Right lobe of liver (tissue), 6 donors: ENCODE results near the gene WDR20. TPM values are rescaled to one million over a fixed set of nuclear protein-coding genes. Genes with fewer than 3 reads are reported as not detected.

Experiments
- ATAC-seq, 4 donors: fragments of 200-7000 bp; cut with Tn5 transposase; one replicate each; pipeline ENCODE4 v1.9.1; 2020; ENCODE audit warnings: mild to moderate bottlenecking in 4 of 4, moderate library complexity in 4 of 4
- DNase-seq, 3 donors: peaks; one replicate each; pipeline ENCODE4 v3.0.0-alpha.2; 2020
- H3K27ac ChIP-seq, 3 donors: fragments of 200-600 bp; one replicate each; pipeline ENCODE4 v1.8.0; 2022
- H3K27me3 ChIP-seq, 2 donors: fragments of 200-600 bp; one replicate each; pipeline ENCODE4 v1.8.0; 2022
- H3K36me3 ChIP-seq, 4 donors: fragments of 200-600 bp; sonication (generic) in 1 of 4; one replicate each; pipeline versions ENCODE4 v1.5.1 to v1.8.0; 2017 to 2022; ENCODE audit warnings: control low read depth in 1 of 4
- H3K4me1 ChIP-seq, 4 donors: fragments of 200-600 bp; sonication (generic) in 1 of 4; one replicate each; pipeline versions ENCODE4 v1.5.1 to v1.8.0; 2017 to 2022; ENCODE audit warnings: control low read depth in 1 of 4
- H3K4me3 ChIP-seq, 3 donors: fragments of 200-600 bp; one replicate each; pipeline ENCODE4 v1.8.0; 2022
- H3K9me3 ChIP-seq, 4 donors: fragments of 200-600 bp; sonication (generic) in 1 of 4; one replicate each; pipeline versions ENCODE4 v1.5.1 to v1.8.0; 2017 to 2022; ENCODE audit warnings: control low read depth in 1 of 4
- POLR2A ChIP-seq: fragments of 450-650 bp; IDR thresholded peaks from one replicate; pipeline ENCODE4 v1.6.1; 2017; ENCODE audit warnings: antibody characterized with exemption, mild to moderate bottlenecking
- WGBS: methylation state at CpG from one replicate; pipeline ENCODE4 v1.1.6; 2018; ENCODE audit warnings: low coverage, low lambda C conversion rate; ENCODE audit not compliant: insufficient coverage; ENCODE audit errors: missing lambda C conversion rate; 5-methylcytosine and 5-hydroxymethylcytosine counted together
- intact Hi-C, 2 donors: fragments of 100-400 bp; cut with DNase I; formaldehyde crosslinking; loops; one replicate each; pipeline versions ENCODE4 v1.11.2 to v1.14.1; 2022
- total RNA-seq, 6 experiments: library from RNA; depleted of rRNA in 2 of 6; stranded (reverse); fragments of >200 nt in 2 of 6; fragmentation: NEBNext Ultra II Directional in 3 of 6; extraction: Animal tissue kit (Norgen Biotek cat#: 25700) in 3 of 6; gene quantifications; one replicate each; pipeline versions ENCODE4 v1.1.0 to v1.2.4, GENCODE V29; 2016 to 2023
- TF ChIP-seq, protein P1 (sequence below), 4 donors: fragments of 200-600 bp in 3 of 4; fragments of 450-650 bp in 1 of 4; IDR thresholded peaks; one replicate each; pipeline versions ENCODE4 v1.5.1 to v1.8.0; 2016 to 2022; ENCODE audit warnings: antibody characterized with exemption in 4 of 4, mild to moderate bottlenecking in 2 of 4
- donor health status: DM: no; HTN: yes; CAD: no.
- donor health status: DM: no; HTN: no; CAD: no.
- donor health status: DM: no; HTN: no; CAD: no.
- donor health status: DM: no; HTN: yes; CAD: no.
- donor health status: DM: no; HTN: yes; CAD: no.

Gene WDR20
- total RNA-seq, 6 experiments from 2014 or later: 6.3 to 14.7 (median 12.4) TPM

DNA sequence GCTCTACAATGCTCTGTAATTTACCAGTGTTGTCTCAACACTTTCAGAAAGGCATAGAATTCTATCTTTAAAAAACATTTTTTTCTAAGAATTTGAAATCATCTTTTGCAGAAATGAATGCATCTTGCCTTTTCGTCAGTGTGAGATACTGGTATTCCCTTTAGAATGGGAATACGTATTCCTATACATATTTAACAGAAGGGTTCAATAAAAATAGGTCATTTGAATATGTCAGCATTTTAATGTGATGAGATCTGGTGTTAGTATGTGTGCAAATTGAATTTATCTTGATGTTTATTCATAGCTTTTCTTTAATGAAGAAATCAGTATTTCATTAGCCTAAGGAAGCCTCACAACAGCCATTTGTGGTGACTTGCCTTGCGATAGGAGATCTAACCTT is 44.2 kb downstream of the WDR20 start:
- Histone ChIP-seq H3K27me3 (no peaks in the 10 kb centered on the region), H3K4me1 (peaks cover 0 to 11% (median 0%) of the 10 kb centered on the region in 4 donors), H3K36me3 (no peaks in the 10 kb centered on the region), H3K9me3 (no peaks in the 10 kb centered on the region), H3K27ac (no peak overlapping the region), H3K4me3 (no peak overlapping the region)
- no peak for TF ChIP-seq POLR2A
- TF ChIP-seq, protein P1, sequence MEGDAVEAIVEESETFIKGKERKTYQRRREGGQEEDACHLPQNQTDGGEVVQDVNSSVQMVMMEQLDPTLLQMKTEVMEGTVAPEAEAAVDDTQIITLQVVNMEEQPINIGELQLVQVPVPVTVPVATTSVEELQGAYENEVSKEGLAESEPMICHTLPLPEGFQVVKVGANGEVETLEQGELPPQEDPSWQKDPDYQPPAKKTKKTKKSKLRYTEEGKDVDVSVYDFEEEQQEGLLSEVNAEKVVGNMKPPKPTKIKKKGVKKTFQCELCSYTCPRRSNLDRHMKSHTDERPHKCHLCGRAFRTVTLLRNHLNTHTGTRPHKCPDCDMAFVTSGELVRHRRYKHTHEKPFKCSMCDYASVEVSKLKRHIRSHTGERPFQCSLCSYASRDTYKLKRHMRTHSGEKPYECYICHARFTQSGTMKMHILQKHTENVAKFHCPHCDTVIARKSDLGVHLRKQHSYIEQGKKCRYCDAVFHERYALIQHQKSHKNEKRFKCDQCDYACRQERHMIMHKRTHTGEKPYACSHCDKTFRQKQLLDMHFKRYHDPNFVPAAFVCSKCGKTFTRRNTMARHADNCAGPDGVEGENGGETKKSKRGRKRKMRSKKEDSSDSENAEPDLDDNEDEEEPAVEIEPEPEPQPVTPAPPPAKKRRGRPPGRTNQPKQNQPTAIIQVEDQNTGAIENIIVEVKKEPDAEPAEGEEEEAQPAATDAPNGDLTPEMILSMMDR (IDR thresholded peaks at IDR 0.05): no peak
- DNase-seq: no peak
- 92% methylated on average over 3 of the region's 3 CpGs for WGBS
- no peak for ATAC-seq
- intact Hi-C loops: no loop called here

DNA sequence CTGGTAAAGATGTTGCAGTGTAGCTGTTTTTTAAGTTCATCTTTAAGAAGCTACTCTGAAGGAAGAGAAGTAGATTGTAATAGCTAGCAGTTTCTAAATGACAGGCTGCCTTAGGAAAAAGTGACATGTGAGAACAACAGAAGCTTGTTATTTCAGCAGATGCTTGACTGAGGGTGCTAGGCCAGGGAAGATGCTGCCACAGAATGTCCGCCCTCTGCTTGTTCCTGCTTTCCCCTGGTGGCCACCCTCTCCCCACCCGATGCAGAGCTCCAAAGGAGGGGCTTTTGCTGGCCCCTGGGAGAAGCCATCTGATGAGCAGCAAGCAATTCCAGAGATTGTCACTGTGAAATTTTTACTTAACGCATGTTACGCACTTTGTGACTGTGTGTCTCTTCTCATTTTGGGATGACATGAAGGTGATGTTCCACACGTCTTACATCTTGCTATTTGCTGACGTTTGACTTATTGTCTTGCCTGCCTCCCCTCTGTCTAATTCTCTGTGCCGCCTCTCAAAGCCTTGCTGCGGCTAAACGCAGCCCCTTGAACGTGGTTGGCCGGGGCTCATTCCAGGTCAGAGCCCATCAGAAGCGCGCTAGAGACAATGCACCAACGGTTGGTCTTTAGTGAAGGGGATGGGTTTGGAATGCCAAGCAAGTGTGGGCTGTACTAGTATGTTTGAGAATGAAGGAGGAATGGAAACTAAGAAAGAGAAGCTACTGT is 44.8 kb downstream of the WDR20 start:
- TF ChIP-seq, protein P1 (IDR thresholded peaks at IDR 0.05): no peak
- no peak for TF ChIP-seq POLR2A
- H3K9me3 ChIP-seq: no peaks in the 10 kb centered on the region
- H3K36me3 ChIP-seq: no peaks in the 10 kb centered on the region
- no peak for DNase-seq
- 93% methylated on average over 13 of the region's 14 CpGs for WGBS
- no peak overlapping the region for H3K27ac ChIP-seq
- H3K27me3 ChIP-seq: no peaks in the 10 kb centered on the region
- peaks cover 0 to 11% (median 0%) of the 10 kb centered on the region in 4 donors for H3K4me1 ChIP-seq
- H3K4me3 ChIP-seq: no peak overlapping the region
- intact Hi-C loops: no loop called here
- peak in 2 of 4 donors; percentile 18 to 23 for ATAC-seq

DNA sequence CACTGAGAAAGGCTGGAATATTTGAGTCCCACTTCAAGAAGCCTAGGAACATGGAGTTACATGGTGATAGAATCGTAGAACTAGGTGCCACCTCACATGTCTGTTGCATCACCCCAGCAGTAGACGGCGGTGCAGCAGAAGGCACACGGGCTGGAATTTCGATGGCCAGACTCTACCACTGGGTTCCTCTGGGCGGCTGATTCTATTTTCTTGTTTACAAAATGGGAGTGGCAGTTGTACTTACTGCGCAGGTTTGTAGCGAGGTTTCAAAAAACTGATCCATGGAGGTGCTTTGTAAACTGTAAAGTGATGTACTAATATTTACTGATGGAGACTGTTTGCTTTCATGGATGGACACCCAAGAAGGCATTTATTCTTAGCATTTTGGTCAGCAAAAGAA is 45.7 kb downstream of the WDR20 start:
- Histone ChIP-seq H3K27me3 (no peaks in the 10 kb centered on the region), H3K36me3 (no peaks in the 10 kb centered on the region), H3K4me3 (no peak overlapping the region), H3K4me1 (peaks cover 0 to 13% (median under 1%) of the 10 kb centered on the region in 4 donors), H3K27ac (no peak overlapping the region), H3K9me3 (no peaks in the 10 kb centered on the region)
- DNase-seq (no peak), ATAC-seq (peak in 3 of 4 donors; percentile 57 to 79 (median 74))
- TF ChIP-seq POLR2A: no peak
- TF ChIP-seq, protein P1 (IDR thresholded peaks at IDR 0.05): no peak
- intact Hi-C loops: no loop called here
- 71% methylated on average over 8 of the region's 8 CpGs for WGBS

DNA sequence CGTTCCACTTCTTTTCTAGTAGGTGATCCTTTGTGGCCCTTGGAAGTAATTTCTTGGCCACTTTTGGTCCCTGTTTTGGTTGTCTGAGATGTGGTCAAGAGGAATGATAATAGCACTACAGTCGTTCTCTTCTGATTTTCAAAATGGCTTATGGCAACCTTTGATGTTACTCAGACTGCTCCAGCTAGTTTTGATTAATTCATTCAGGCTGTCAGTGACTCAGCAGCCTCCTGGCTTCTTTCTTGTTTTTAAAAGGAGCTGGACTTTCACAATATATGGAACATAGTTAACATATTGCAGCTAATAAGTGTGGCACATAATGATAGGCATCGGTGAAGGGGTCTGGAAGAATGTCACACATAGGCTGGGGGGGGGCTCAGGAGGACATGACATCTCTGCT is 47.3 kb downstream of the WDR20 start:
- Histone ChIP-seq H3K36me3 (no peaks in the 10 kb centered on the region), H3K9me3 (no peaks in the 10 kb centered on the region), H3K27me3 (no peaks in the 10 kb centered on the region), H3K27ac (no peak overlapping the region), H3K4me1 (peaks cover 0 to 28% (median 4%) of the 10 kb centered on the region in 4 donors), H3K4me3 (no peak overlapping the region)
- DNase-seq (no peak), ATAC-seq (no peak)
- WGBS: 77% methylated on average over 3 of the region's 3 CpGs
- TF ChIP-seq, protein P1 (IDR thresholded peaks at IDR 0.05): no peak
- no peak for TF ChIP-seq POLR2A
- intact Hi-C loops: no loop called here
